GM04503 (cell line): Measurements from ENCODE around the gene DRD3.

Experiments used
- DNase-seq: peaks from one replicate; pipeline ENCODE4 v3.0.0-alpha.2; 2012; ENCODE audit warnings: low read depth

Gene DRD3

GRCh38 chr3:114178770-114179368, at the start of gene DRD3:
Gene DRD3 (minus strand): TSS chr3:114179052. CDS start chr3:114171992, 7,060 bp downstream.
- DNase-seq: no peak

- no peak for DNase-seq
These were observed 48.2 kb upstream of the DRD3 start for GRCh38 chr3:114227076-114227475.

- DNase-seq: no peak
These were observed 47.5 kb upstream of the DRD3 start for GRCh38 chr3:114226313-114226712.

- DNase-seq: no peak
These were observed 44.3 kb upstream of the DRD3 start for GRCh38 chr3:114223143-114223542.

GRCh38 chr3:114221881-114222264, 43.0 kb upstream of the DRD3 start:
- no peak for DNase-seq

- no peak for DNase-seq
These were observed 42.5 kb upstream of the DRD3 start for GRCh38 chr3:114221165-114221880.

GRCh38 chr3:114219741-114220140, 40.9 kb upstream of the DRD3 start:
- no peak for DNase-seq

GRCh38 chr3:114218578-114219185, 39.8 kb upstream of the DRD3 start:
- no peak for DNase-seq

- no peak for DNase-seq
These were observed 39.2 kb upstream of the DRD3 start for GRCh38 chr3:114218006-114218405.

- no peak for DNase-seq
These were observed 38.4 kb upstream of the DRD3 start for GRCh38 chr3:114217266-114217665.

- DNase-seq: no peak
These were observed 37.5 kb upstream of the DRD3 start for GRCh38 chr3:114216186-114216970.

GRCh38 chr3:114214542-114215341, 35.9 kb upstream of the DRD3 start:
- no peak for DNase-seq

- peak; percentile 44 for DNase-seq
These were observed 35.0 kb upstream of the DRD3 start for GRCh38 chr3:114213627-114214541.

- DNase-seq: peak; percentile 38
These were observed 34.4 kb upstream of the DRD3 start for GRCh38 chr3:114213292-114213626.

GRCh38 chr3:114212646-114213045, 33.8 kb upstream of the DRD3 start:
- DNase-seq: no peak

- no peak for DNase-seq
These were observed 28.9 kb upstream of the DRD3 start for GRCh38 chr3:114207768-114208167.

GRCh38 chr3:114206342-114206741, 27.5 kb upstream of the DRD3 start:
- DNase-seq: no peak

- DNase-seq: no peak
These were observed 26.7 kb upstream of the DRD3 start for GRCh38 chr3:114205541-114205940.

GRCh38 chr3:114194750-114195149, 15.9 kb upstream of the DRD3 start:
- DNase-seq: no peak

- DNase-seq: no peak
These were observed 13.3 kb upstream of the DRD3 start for GRCh38 chr3:114192136-114192535.

GRCh38 chr3:114186501-114186900, 7.6 kb upstream of the DRD3 start:
- DNase-seq: no peak
